Vagina (tissue), 2 donors: Measurements from ENCODE around the gene RPL32. TPM values are rescaled to one million over a fixed set of nuclear protein-coding genes. Genes with fewer than 3 reads are reported as not detected.

Experiments
- DNase-seq, 2 donors: peaks; one replicate each; pipeline ENCODE4 v3.0.0-alpha.2; 2017; ENCODE audit errors: extremely low spot score in 2 of 2
- H3K27ac ChIP-seq: fragments of 200-600 bp; sonication (generic); one replicate; pipeline ENCODE4 v1.5.1; 2019
- H3K27me3 ChIP-seq: fragments of 200-600 bp; sonication (generic); one replicate; pipeline ENCODE4 v1.5.1; 2019
- H3K36me3 ChIP-seq, 2 donors: fragments of 200-600 bp; sonication (generic); one replicate each; pipeline ENCODE4 v1.5.1; 2017 to 2019
- H3K4me1 ChIP-seq: fragments of 200-600 bp; sonication (generic); one replicate; pipeline ENCODE4 v1.5.1; 2019
- H3K4me3 ChIP-seq, 2 donors: fragments of 200-600 bp; sonication (generic); 1 replicate in 1 of 2; 2 replicates in 1 of 2; pipeline ENCODE4 v1.5.1; 2016 to 2019
- H3K9me3 ChIP-seq: fragments of 200-600 bp; sonication (generic); one replicate; pipeline ENCODE4 v1.5.1; 2019
- POLR2A ChIP-seq, 2 donors: fragments of 450-650 bp; IDR thresholded peaks; one replicate each; pipeline ENCODE4 v1.6.1; 2017; ENCODE audit warnings: antibody characterized with exemption in 2 of 2, mild to moderate bottlenecking in 2 of 2, moderate library complexity in 2 of 2
- POLR2AphosphoS5 ChIP-seq, 2 donors: sonication (generic); formaldehyde crosslinking; IDR thresholded peaks; one replicate each; pipeline ENCODE4 v1.9.0; 2017; ENCODE audit warnings: antibody characterized with exemption in 2 of 2, mild to moderate bottlenecking in 2 of 2, low read depth in 1 of 2; ENCODE audit not compliant: insufficient read depth in 1 of 2
- intact Hi-C: fragments of 100-400 bp; cut with DNase I; formaldehyde crosslinking; loops from one replicate; pipeline ENCODE4 v1.15.1; 2023
- total RNA-seq: library from RNA; depleted of rRNA; stranded (reverse); fragments of >200 nt; gene quantifications from one replicate; pipeline ENCODE4 v1.2.3, GENCODE V29; 2016
- TF ChIP-seq, protein P1 (sequence below), 3 experiments: fragments of 450-650 bp in 2 of 3; fragments of 200-600 bp in 1 of 3; sonication (generic) in 1 of 3; IDR thresholded peaks; one replicate each; pipeline ENCODE4 v1.5.1; 2017 to 2019; ENCODE audit warnings: antibody characterized with exemption in 3 of 3, mild to moderate bottlenecking in 2 of 3, moderate library complexity in 2 of 3

RPL32 gene
- total RNA-seq, 1 donor from 2014 or later = 2,085 TPM

DNA sequence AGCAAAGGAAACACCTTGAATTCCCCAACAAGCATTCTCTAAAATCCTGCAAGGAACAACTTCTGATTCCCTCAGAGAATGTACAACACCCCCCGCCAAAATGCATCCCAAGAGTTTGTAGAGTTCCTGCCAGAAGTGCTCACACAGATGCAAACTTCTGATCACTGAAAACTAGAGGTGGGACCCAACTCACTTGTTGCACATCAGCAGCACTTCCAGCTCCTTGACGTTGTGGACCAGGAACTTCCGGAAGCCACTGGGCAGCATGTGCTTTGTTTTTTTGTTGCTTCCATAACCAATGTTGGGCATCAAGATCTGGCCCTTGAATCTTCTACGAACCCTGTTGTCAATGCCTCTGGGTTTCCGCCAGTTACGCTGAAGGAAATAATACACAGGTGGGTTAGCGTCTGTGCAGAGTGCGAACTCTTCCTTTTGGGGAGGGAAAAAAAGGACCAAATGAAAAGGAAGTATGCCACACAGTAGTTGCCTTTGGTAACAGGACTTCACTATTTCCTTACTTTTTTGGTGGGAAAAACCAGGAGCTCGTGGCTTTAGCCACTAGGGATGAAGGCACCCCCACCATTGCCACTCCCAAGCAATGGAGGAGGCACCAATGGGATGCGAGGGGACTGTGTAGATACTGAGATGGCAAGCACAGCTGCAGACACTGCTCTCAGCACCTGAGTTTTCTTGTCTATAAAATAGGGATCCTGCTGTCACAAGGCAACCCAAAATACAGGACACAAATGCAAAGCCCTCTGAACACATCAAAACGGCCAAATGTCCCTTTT is 2.0 kb downstream of the RPL32 start:
- peak overlapping the region; percentile 86 for H3K27ac ChIP-seq
- intact Hi-C loops = no loop called here

DNA sequence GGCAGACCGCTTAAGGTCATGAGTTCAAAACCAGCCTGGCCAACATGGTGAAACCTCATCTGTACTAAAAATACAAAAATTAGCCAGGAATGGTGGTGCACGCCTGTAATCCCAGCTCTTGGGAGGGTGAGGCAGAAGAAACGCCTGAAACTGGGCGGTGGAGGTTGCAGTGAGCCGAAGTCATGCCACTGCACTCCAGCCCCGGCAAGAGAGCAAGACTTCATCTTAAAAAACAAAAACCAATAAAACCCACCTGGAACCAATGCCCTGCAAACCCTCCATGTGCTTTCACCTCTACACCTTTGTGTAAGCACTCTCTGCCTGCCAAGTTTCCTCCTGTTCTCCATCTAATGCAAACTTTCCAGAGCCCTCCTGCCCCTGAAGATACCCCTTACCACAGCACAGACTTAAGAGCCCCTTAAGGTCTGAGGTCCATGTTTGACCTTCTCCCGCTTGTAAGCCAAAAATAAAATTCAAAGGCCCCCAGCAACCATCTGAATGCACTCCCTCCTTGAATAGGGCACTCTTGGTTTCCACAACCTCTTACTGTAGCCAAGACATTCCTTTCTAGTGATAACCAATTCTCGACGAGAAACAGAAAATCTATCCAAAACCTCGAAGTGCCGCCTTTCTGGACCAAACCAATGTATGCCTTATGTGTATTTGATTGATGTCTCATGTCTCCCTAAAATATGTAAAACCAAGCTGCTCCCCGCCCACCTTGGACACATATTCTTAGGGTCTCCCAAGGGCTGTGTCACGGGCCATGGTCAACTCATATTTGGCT is 3.0 kb downstream of the RPL32 start:
- H3K27ac ChIP-seq = no peak overlapping the region
- peaks cover 0 to 60% of the 10 kb centered on the region in 2 donors for H3K36me3 ChIP-seq
- no peaks in the 10 kb centered on the region for H3K27me3 ChIP-seq
- no peak for TF ChIP-seq POLR2AphosphoS5 (IDR thresholded peaks at IDR 0.05; ENCODE audit: insufficient read depth in 1 of 2, low read depth in 1 of 2)
- TF ChIP-seq, protein P1, sequence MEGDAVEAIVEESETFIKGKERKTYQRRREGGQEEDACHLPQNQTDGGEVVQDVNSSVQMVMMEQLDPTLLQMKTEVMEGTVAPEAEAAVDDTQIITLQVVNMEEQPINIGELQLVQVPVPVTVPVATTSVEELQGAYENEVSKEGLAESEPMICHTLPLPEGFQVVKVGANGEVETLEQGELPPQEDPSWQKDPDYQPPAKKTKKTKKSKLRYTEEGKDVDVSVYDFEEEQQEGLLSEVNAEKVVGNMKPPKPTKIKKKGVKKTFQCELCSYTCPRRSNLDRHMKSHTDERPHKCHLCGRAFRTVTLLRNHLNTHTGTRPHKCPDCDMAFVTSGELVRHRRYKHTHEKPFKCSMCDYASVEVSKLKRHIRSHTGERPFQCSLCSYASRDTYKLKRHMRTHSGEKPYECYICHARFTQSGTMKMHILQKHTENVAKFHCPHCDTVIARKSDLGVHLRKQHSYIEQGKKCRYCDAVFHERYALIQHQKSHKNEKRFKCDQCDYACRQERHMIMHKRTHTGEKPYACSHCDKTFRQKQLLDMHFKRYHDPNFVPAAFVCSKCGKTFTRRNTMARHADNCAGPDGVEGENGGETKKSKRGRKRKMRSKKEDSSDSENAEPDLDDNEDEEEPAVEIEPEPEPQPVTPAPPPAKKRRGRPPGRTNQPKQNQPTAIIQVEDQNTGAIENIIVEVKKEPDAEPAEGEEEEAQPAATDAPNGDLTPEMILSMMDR (IDR thresholded peaks at IDR 0.05) = no peak
- no peak for TF ChIP-seq POLR2A (IDR thresholded peaks at IDR 0.05)
- no peak overlapping the region for H3K4me3 ChIP-seq
- H3K4me1 ChIP-seq = peaks cover 41% of the 10 kb centered on the region
- no peak for DNase-seq
- H3K9me3 ChIP-seq = no peaks in the 10 kb centered on the region
- intact Hi-C loops = no loop called here

More for the DNA sequence above, 2.0 kb downstream of the RPL32 start:
- Histone ChIP-seq H3K4me1 (peaks cover 41% of the 10 kb centered on the region), H3K36me3 (peaks cover 0 to 50% of the 10 kb centered on the region in 2 donors), H3K4me3 (peak overlapping the region; percentile 64 to 78), H3K27me3 (no peaks in the 10 kb centered on the region), H3K9me3 (no peaks in the 10 kb centered on the region)
- TF ChIP-seq POLR2A (IDR thresholded peaks at IDR 0.05) (no peak), POLR2AphosphoS5 (IDR thresholded peaks at IDR 0.05; ENCODE audit: insufficient read depth in 1 of 2, low read depth in 1 of 2) (no peak)
- TF ChIP-seq, protein P1 (IDR thresholded peaks at IDR 0.05) = no peak
- no peak for DNase-seq

DNA sequence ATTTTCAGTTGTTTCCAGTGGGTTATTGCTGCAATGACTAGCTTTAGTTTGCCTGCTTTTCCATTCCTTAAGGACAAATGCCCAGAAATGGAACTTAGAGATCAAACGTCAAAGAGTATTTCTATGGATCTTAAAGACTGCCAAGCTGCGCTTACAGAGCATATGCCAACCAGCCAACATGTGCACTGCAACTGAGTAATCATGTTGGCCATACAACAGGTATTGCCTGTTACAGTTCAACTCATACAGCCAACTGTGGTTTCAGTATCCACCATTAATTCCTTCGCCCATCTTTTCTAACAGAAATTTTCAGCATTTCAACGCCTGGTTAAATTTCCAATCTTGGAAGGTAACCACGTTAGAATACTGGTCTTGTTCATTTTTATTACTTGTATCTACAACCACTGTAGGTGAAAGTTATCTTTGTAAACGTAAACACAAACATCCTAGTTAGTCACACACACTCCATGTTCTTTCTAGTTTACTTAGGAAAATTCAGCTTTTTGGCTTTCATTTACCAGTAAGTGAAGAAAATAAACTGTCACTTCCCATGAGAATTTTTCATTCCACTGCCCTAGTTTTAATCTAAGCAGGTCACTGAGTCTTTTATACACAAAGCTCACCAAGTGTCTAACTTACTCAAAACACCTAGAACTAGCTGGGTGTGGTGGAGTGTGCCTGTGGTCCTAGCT is 3.9 kb downstream of the RPL32 start:
- Histone ChIP-seq H3K27me3 (no peaks in the 10 kb centered on the region), H3K4me1 (peaks cover 41% of the 10 kb centered on the region), H3K27ac (no peak overlapping the region), H3K9me3 (no peaks in the 10 kb centered on the region), H3K36me3 (peaks cover 0 to 67% of the 10 kb centered on the region in 2 donors), H3K4me3 (no peak overlapping the region)
- TF ChIP-seq, protein P1 (IDR thresholded peaks at IDR 0.05) = no peak
- TF ChIP-seq POLR2AphosphoS5 (IDR thresholded peaks at IDR 0.05; ENCODE audit: insufficient read depth in 1 of 2, low read depth in 1 of 2) (no peak), POLR2A (IDR thresholded peaks at IDR 0.05) (no peak)
- intact Hi-C loops = no loop called here
- DNase-seq = no peak

DNA sequence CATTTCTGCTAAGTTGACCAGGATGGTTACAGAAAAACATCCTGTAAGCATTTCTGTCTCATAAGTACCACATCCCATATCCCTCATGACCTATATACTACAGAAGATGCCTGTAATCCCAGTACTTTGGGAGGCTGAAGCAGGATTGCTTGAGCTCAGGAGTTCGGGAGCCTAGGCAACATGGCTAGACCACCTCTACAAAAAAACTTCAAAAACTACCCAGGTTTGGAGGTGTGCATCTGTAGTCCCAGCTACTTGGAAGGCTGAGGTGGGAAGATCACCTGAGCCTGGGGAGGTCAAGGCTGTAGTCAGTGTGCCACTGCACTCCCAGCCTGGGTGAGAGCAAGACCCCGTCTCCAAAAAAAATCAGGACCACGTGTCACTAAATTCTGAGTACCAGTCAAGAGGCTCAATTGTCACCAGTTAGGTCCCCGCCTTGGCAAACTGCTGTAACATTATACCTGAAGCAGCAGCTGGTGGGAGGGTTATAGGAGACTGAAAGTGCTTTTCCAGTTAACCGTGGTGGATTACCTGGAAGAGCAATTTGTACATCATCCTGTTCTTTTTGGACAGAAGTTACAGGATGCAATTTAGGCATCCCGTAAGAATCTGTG is 6.2 kb downstream of the RPL32 start:
- Histone ChIP-seq H3K36me3 (peaks cover 0 to 82% of the 10 kb centered on the region in 2 donors), H3K9me3 (no peaks in the 10 kb centered on the region), H3K27ac (no peak overlapping the region), H3K4me3 (no peak overlapping the region), H3K27me3 (no peaks in the 10 kb centered on the region), H3K4me1 (peaks cover 35% of the 10 kb centered on the region)
- intact Hi-C loops = no loop called here
- TF ChIP-seq POLR2A (IDR thresholded peaks at IDR 0.05) (no peak), POLR2AphosphoS5 (IDR thresholded peaks at IDR 0.05; ENCODE audit: insufficient read depth in 1 of 2, low read depth in 1 of 2) (no peak)
- TF ChIP-seq, protein P1 (IDR thresholded peaks at IDR 0.05) = no peak
- DNase-seq = no peak
